ENCODE results near the gene BAIAP2.
A peak's percentile ranks its signal among the peaks of the same experiment; 100 is the strongest.

BAIAP2 gene

GRCh38 chr17:81061027-81061735 is 26.2 kb downstream of the BAIAP2 start:
- DNase-seq = no peak
- no peaks in the 10 kb centered on the region for H3K9me3 Mint-ChIP-seq
- H3K4me3 Mint-ChIP-seq = no peak overlapping the region
- H3K27me3 Mint-ChIP-seq (ENCODE audit: low read depth, poor library complexity) = peaks cover 6% of the 10 kb centered on the region
- H3K36me3 Mint-ChIP-seq (ENCODE audit: low read depth) = peaks cover 32% of the 10 kb centered on the region
- H3K4me1 Mint-ChIP-seq = peaks cover 45% of the 10 kb centered on the region
- no peak for TF ChIP-seq CTCF (IDR thresholded peaks at IDR 0.05)
- no peak overlapping the region for H3K27ac Mint-ChIP-seq

GRCh38 chr17:81062014-81062780 is 27.2 kb downstream of the BAIAP2 start:
- peaks cover 6% of the 10 kb centered on the region for H3K27me3 Mint-ChIP-seq (ENCODE audit: low read depth, poor library complexity)
- peaks cover 39% of the 10 kb centered on the region for H3K4me1 Mint-ChIP-seq
- no peak overlapping the region for H3K4me3 Mint-ChIP-seq
- TF ChIP-seq CTCF (IDR thresholded peaks at IDR 0.05) = no peak
- peaks cover 30% of the 10 kb centered on the region for H3K36me3 Mint-ChIP-seq (ENCODE audit: low read depth)
- peak overlapping the region; percentile 58 for H3K27ac Mint-ChIP-seq
- no peaks in the 10 kb centered on the region for H3K9me3 Mint-ChIP-seq
- no peak for DNase-seq

GRCh38 chr17:81063106-81064093 is 28.4 kb downstream of the BAIAP2 start:
- peaks cover 33% of the 10 kb centered on the region for H3K4me1 Mint-ChIP-seq

GRCh38 chr17:81064678-81065475 is 29.9 kb downstream of the BAIAP2 start:
- peaks cover 33% of the 10 kb centered on the region for H3K4me1 Mint-ChIP-seq
- peak overlapping the region; percentile 78 for H3K27ac Mint-ChIP-seq
- DNase-seq = no peak
- H3K4me3 Mint-ChIP-seq = no peak overlapping the region
- H3K9me3 Mint-ChIP-seq = no peaks in the 10 kb centered on the region
- peaks cover 6% of the 10 kb centered on the region for H3K27me3 Mint-ChIP-seq (ENCODE audit: low read depth, poor library complexity)
- peaks cover 30% of the 10 kb centered on the region for H3K36me3 Mint-ChIP-seq (ENCODE audit: low read depth)
- no peak for TF ChIP-seq CTCF (IDR thresholded peaks at IDR 0.05)

More at GRCh38 chr17:81063106-81064093, 28.4 kb downstream of the BAIAP2 start:
- peaks cover 6% of the 10 kb centered on the region for H3K27me3 Mint-ChIP-seq (ENCODE audit: low read depth, poor library complexity)
- peak overlapping the region; percentile 72 for H3K27ac Mint-ChIP-seq
- H3K9me3 Mint-ChIP-seq = no peaks in the 10 kb centered on the region
- no peak overlapping the region for H3K4me3 Mint-ChIP-seq
- no peak for TF ChIP-seq CTCF (IDR thresholded peaks at IDR 0.05)
- peaks cover 30% of the 10 kb centered on the region for H3K36me3 Mint-ChIP-seq (ENCODE audit: low read depth)
- no peak for DNase-seq

- H3K27ac Mint-ChIP-seq = no peak overlapping the region
These were observed 30.5 kb downstream of the BAIAP2 start for GRCh38 chr17:81065500-81065899.

More at GRCh38 chr17:81065500-81065899, 30.5 kb downstream of the BAIAP2 start:
- DNase-seq = no peak
- Mint-ChIP-seq H3K4me3 (no peak overlapping the region), H3K4me1 (peaks cover 33% of the 10 kb centered on the region), H3K36me3 (ENCODE audit: low read depth) (peaks cover 23% of the 10 kb centered on the region), H3K9me3 (no peaks in the 10 kb centered on the region), H3K27me3 (ENCODE audit: low read depth, poor library complexity) (peaks cover 6% of the 10 kb centered on the region)
- TF ChIP-seq CTCF (IDR thresholded peaks at IDR 0.05) = no peak
